Measurements from ENCODE around the gene MARCO. TPM values are rescaled to one million over a fixed set of nuclear protein-coding genes. Genes with fewer than 3 reads are reported as not detected.

MARCO gene
- total RNA-seq, 1 donor = not detected

GRCh38 chr2:118986738-118987137 is 44.7 kb downstream of the MARCO start:
- Histone ChIP-seq H3K4me1 (ENCODE audit: insufficient read depth, low read length) (no peaks in the 10 kb centered on the region), H3K4me2 (ENCODE audit: insufficient read depth, low read length) (no peak overlapping the region), H3K9me3 (ENCODE audit: low read depth, low read length) (no peaks in the 10 kb centered on the region), H3K79me2 (ENCODE audit: insufficient read depth, low read length) (no peaks in the 10 kb centered on the region), H3K36me3 (ENCODE audit: insufficient read depth, low read length) (no peaks in the 10 kb centered on the region), H4K20me1 (ENCODE audit: insufficient read depth, low read length) (no peaks in the 10 kb centered on the region), H2AFZ (ENCODE audit: low read length) (no peak overlapping the region), H3K4me3 (ENCODE audit: insufficient read depth, low read length) (no peak overlapping the region), H3K27ac (ENCODE audit: low read depth, low read length) (no peak overlapping the region), H3K27me3 (ENCODE audit: insufficient read depth, low read length) (no peaks in the 10 kb centered on the region)
- no peak for DNase-seq (ENCODE audit: insufficient read length, low spot score, missing footprints)
- TF ChIP-seq CTCF (IDR thresholded peaks at IDR 0.05; ENCODE audit: extremely low read depth, low read depth, low read length) = no peak

GRCh38 chr2:118987886-118988285 is 45.9 kb downstream of the MARCO start:
- H3K9me3 ChIP-seq (ENCODE audit: low read depth, low read length) = no peaks in the 10 kb centered on the region
- TF ChIP-seq CTCF (IDR thresholded peaks at IDR 0.05; ENCODE audit: extremely low read depth, low read depth, low read length) = no peak
- H3K27me3 ChIP-seq (ENCODE audit: insufficient read depth, low read length) = no peaks in the 10 kb centered on the region
- no peak overlapping the region for H3K4me3 ChIP-seq (ENCODE audit: insufficient read depth, low read length)
- H3K79me2 ChIP-seq (ENCODE audit: insufficient read depth, low read length) = no peaks in the 10 kb centered on the region
- H3K27ac ChIP-seq (ENCODE audit: low read depth, low read length) = no peak overlapping the region
- H2AFZ ChIP-seq (ENCODE audit: low read length) = no peak overlapping the region
- no peaks in the 10 kb centered on the region for H3K36me3 ChIP-seq (ENCODE audit: insufficient read depth, low read length)
- no peaks in the 10 kb centered on the region for H4K20me1 ChIP-seq (ENCODE audit: insufficient read depth, low read length)
- no peak overlapping the region for H3K4me2 ChIP-seq (ENCODE audit: insufficient read depth, low read length)
- no peaks in the 10 kb centered on the region for H3K4me1 ChIP-seq (ENCODE audit: insufficient read depth, low read length)
- no peak for DNase-seq (ENCODE audit: insufficient read length, low spot score, missing footprints)

GRCh38 chr2:118988706-118989105 is 46.7 kb downstream of the MARCO start:
- Histone ChIP-seq H3K9me3 (ENCODE audit: low read depth, low read length) (no peaks in the 10 kb centered on the region), H3K4me3 (ENCODE audit: insufficient read depth, low read length) (no peak overlapping the region), H3K79me2 (ENCODE audit: insufficient read depth, low read length) (no peaks in the 10 kb centered on the region), H3K36me3 (ENCODE audit: insufficient read depth, low read length) (no peaks in the 10 kb centered on the region), H4K20me1 (ENCODE audit: insufficient read depth, low read length) (no peaks in the 10 kb centered on the region), H3K27ac (ENCODE audit: low read depth, low read length) (no peak overlapping the region), H2AFZ (ENCODE audit: low read length) (no peak overlapping the region), H3K27me3 (ENCODE audit: insufficient read depth, low read length) (no peaks in the 10 kb centered on the region), H3K4me2 (ENCODE audit: insufficient read depth, low read length) (no peak overlapping the region), H3K4me1 (ENCODE audit: insufficient read depth, low read length) (no peaks in the 10 kb centered on the region)
- DNase-seq (ENCODE audit: insufficient read length, low spot score, missing footprints) = no peak
- no peak for TF ChIP-seq CTCF (IDR thresholded peaks at IDR 0.05; ENCODE audit: extremely low read depth, low read depth, low read length)

- no peak for TF ChIP-seq CTCF (IDR thresholded peaks at IDR 0.05; ENCODE audit: extremely low read depth, low read depth, low read length)
- DNase-seq (ENCODE audit: insufficient read length, low spot score, missing footprints) = no peak
- H3K4me2 ChIP-seq (ENCODE audit: insufficient read depth, low read length) = no peak overlapping the region
- no peaks in the 10 kb centered on the region for H3K36me3 ChIP-seq (ENCODE audit: insufficient read depth, low read length)
- H3K79me2 ChIP-seq (ENCODE audit: insufficient read depth, low read length) = no peaks in the 10 kb centered on the region
- H3K4me3 ChIP-seq (ENCODE audit: insufficient read depth, low read length) = no peak overlapping the region
- no peaks in the 10 kb centered on the region for H4K20me1 ChIP-seq (ENCODE audit: insufficient read depth, low read length)
- no peaks in the 10 kb centered on the region for H3K27me3 ChIP-seq (ENCODE audit: insufficient read depth, low read length)
- no peak overlapping the region for H2AFZ ChIP-seq (ENCODE audit: low read length)
- H3K27ac ChIP-seq (ENCODE audit: low read depth, low read length) = no peak overlapping the region
- no peaks in the 10 kb centered on the region for H3K9me3 ChIP-seq (ENCODE audit: low read depth, low read length)
- H3K4me1 ChIP-seq (ENCODE audit: insufficient read depth, low read length) = no peaks in the 10 kb centered on the region
Measured at GRCh38 chr2:118989481-118989880, 47.5 kb downstream of the MARCO start.

Measured in osteoblast (primary cell).